GM19240 (cell line): ENCODE data around the gene FOXO6.

Source experiments
- DNase-seq: peaks from one replicate; pipeline ENCODE4 v3.0.0; 2011; ENCODE audit warnings: low spot score; ENCODE audit not compliant: insufficient read length

Gene FOXO6

GRCh38 chr1:41382480-41383090 is 21.4 kb downstream of the FOXO6 start:
- no peak for DNase-seq

GRCh38 chr1:41383094-41383852 is 22.0 kb downstream of the FOXO6 start:
- DNase-seq: no peak

GRCh38 chr1:41384579-41384978 is 23.3 kb downstream of the FOXO6 start:
- no peak for DNase-seq

- DNase-seq: no peak
These were observed 24.4 kb downstream of the FOXO6 start for GRCh38 chr1:41385398-41386195.

- no peak for DNase-seq
These were observed 25.0 kb downstream of the FOXO6 start for GRCh38 chr1:41386196-41386663.

- no peak for DNase-seq
These were observed 26.4 kb downstream of the FOXO6 start for GRCh38 chr1:41387667-41388091.

- no peak for DNase-seq
These were observed 27.3 kb downstream of the FOXO6 start for GRCh38 chr1:41388510-41388909.

- DNase-seq: no peak
These were observed 27.8 kb downstream of the FOXO6 start for GRCh38 chr1:41389009-41389408.

GRCh38 chr1:41390166-41390565 is 28.9 kb downstream of the FOXO6 start:
- DNase-seq: no peak

- no peak for DNase-seq
These were observed 29.3 kb downstream of the FOXO6 start for GRCh38 chr1:41390573-41390972.

GRCh38 chr1:41391834-41392527 is 30.7 kb downstream of the FOXO6 start:
- no peak for DNase-seq

- DNase-seq: no peak
These were observed 31.3 kb downstream of the FOXO6 start for GRCh38 chr1:41392528-41392924.

GRCh38 chr1:41393716-41394368 is 32.6 kb downstream of the FOXO6 start:
- DNase-seq: no peak

- no peak for DNase-seq
These were observed 33.1 kb downstream of the FOXO6 start for GRCh38 chr1:41394369-41394744.

- no peak for DNase-seq
These were observed 34.0 kb downstream of the FOXO6 start for GRCh38 chr1:41394959-41395956.

- DNase-seq: no peak
These were observed 34.9 kb downstream of the FOXO6 start for GRCh38 chr1:41396084-41396483.

- no peak for DNase-seq
These were observed 35.8 kb downstream of the FOXO6 start for GRCh38 chr1:41397020-41397419.

- no peak for DNase-seq
These were observed 36.6 kb downstream of the FOXO6 start for GRCh38 chr1:41397753-41398330.

- DNase-seq: no peak
These were observed 38.0 kb downstream of the FOXO6 start for GRCh38 chr1:41399145-41399795.
